GM19452 (cell line): Measurements from ENCODE around the gene C20orf144.
A peak's percentile ranks its signal among the peaks of the same experiment; 100 is the strongest.

ENCODE experiments used
- ATAC-seq: cut with Tn5 transposase; IDR thresholded peaks from one replicate; pipeline ENCODE4 v1.9.1; 2021; ENCODE audit not compliant: unreplicated experiment

The C20orf144 gene

DNA sequence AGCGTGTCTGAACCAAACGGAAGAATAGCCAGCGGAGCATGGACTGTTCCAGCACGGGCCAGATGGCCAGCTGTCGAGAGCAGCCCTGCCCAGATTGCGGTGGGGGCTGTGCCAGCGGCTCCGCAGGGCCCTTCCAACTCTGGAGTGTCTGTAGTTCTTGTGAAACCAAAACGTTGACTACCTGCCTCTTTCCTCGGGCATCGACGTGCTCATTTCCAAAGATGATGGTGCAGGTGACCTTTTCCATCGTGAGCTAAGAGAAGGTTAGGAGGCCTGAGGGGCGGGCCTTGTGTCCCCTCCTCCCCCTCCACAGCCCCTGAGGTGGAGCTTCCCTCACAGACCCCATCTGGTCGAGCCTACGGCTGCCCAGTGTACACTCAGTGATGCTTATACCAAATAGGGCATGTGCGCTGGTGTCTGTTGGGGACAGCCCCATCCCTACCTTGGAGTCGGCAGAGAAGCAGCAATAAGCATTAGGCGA, 12.9 kb upstream of the C20orf144 start:
- ATAC-seq: no peak

DNA sequence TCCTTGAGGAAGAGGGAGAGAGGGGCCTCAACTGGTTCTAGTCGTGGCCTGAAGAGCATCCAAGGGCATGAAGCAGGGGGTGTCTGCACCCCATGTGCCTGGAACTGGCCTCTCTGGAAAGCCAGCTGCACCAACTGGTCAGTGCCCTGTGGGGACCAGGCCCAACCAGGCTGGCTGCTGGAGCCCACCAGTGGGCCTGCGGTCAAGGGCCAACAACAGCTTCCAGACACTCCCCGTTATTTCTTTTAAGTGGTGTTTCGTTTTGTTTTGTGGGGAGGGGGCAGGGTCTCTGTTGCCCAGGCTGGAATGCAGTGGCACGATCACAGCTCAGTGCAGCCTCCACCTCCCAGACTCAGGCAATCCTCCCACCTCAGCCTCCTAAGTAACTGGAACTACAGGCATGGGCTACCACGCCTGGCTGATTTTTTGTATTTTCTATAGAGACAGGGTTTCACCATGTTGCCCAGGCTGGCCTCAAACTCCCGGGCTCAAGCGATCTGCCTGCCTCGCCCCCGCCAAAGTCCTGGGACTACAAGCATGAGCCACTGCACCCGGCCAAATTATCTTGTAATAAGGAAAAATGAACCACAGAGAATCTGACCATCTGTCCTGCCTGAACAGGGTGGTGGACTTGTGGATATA, 11.9 kb upstream of the C20orf144 start:
- no peak for ATAC-seq

DNA sequence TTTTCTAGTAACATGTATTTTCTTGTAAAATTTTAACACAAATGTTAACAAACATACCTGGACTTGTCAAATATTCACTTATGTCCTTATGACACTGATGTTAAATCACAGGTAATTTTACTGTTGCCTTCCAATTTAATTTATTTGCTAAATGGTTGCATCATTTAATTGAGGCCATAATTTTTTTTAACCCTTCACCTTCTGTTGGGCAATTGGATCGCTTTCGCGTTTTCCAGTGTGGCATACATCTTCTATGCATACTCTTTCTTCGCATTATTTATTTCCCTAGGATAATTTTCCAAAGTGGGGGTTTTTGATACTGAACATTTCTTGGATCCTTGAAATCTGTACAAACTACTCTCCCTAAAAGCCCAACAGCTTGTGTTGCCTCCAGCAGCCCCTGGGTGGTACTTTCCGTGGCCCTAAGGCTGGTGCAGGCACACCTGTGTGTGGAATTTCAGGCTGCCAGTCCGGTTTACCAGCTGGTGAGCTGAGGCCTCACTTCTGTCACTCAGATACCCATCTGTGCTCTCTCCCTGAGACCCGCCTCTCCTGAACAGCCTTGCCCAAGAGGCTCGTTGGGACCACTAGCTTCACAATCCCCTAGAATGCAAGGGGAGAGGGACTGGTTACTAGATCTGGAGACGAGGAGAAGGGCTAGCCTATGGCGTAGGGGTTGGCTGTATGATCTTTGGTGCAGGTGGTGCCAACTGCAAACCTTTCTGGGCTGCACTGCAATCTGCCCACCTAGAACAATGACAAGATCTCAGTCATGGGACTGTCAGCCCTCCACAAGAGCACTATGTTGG, 11.2 kb upstream of the C20orf144 start:
- ATAC-seq: no peak

DNA sequence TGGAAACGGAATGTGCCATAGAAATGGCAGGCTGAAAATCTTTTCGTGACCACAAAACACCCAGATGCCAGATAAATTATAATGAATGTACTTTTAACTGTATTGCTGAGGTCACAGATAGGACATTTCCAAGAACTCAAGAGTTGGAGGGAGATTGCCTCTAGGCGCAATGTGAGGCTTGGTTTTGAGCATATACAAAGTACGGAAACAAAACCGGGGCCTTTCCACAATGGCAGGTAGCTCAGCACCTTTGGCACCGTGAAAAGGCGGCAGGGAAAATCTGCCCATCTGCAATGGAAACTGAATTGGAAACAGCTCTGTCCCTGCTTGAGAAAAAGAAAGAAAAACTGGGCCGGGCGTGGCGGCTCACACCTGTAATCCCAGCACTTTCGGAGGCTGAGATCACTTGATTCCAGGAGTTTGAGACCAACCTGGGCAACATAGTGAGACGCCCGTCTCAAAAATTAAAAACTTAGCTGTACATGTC, 10.5 kb upstream of the C20orf144 start:
- ATAC-seq: no peak

DNA sequence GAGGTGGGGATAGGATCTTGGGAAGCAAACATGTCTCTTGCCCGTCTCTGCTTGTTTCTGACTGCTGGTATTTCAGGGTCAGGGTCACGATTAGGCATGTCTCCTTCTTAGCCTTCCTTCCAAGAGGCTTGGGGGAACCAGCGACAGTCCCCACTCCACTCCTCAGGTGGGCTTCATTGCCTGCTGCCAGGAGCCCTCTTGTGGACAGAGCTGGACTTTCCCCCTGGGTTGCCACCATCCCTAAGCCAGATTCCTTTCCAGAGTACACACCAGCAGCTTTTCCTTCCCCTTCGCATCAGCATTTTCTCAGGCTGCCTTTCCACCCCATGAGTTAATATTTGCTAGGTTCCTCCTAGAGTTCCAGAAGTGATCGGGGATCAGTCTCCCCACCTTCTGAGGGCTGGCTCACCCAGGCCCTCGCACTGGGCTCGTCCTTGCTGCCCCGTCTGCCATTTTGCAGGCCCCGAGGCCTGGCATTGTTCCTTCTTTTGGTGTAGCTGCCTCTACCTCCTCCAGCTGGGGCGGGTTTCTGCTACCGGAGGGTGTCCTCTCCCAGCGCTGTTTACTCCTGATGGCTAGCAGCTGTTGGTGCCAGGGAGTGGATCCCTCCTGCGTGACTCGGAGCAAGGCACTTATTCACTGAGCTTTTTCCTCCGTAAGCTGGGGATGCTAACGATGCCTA, 8.8 kb upstream of the C20orf144 start:
- ATAC-seq: no peak

DNA sequence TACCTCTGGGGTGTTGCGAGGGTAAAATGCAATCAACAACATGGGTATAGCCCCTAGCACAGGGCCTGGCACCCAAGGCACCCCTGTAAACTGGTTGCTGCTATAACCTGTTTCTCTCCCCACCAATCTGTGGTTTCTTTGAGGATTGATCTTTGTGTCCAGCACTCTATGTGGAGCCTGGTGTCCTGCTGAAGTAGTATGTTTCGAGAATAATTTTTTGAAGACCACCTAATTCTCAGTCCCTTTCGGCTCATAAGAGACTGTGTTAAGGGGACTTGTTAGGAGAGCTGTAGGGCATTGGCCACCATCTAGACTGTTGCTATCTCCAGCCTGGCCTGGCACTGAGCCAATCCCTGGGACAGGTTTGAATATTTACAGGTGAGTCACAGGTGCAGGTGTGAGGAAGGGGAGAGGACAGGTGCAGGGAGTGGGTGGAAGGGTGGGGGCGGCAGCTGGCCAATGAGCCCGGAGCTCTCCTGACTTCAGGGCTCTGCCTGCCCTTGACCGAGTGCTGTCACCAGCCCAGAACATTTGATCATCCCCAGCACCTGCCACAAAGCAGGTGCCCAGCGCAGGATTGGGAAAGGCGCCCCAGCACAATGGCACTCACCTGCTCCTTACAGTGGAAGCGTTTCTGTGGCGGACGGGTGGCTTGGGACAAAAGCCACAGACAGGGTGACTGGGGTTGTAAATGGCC, 8.1 kb upstream of the C20orf144 start:
- no peak for ATAC-seq

DNA sequence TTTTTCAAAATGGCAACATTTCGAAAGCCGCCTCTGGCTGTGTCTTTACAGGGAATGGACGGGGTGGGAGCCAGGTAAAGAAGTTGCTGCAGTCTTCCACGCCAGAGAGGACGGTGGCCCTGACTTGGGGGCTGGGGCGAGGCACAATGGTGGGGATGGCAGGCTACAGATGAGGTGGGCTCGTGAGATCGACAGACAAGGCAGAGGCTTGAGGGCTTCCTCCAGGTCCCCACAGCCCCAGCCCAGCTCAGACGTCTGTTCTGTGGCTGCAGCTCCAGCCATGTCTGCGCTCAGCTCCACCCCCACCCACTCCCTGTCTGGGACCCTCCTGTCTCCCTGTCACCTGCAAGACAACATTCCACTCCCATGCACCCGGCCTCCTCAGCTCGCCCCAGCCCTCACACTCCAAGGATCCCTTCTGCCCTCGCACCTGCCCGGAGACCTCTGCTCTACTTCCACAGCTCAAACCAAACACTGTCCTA, 7.4 kb upstream of the C20orf144 start:
- ATAC-seq: no peak

DNA sequence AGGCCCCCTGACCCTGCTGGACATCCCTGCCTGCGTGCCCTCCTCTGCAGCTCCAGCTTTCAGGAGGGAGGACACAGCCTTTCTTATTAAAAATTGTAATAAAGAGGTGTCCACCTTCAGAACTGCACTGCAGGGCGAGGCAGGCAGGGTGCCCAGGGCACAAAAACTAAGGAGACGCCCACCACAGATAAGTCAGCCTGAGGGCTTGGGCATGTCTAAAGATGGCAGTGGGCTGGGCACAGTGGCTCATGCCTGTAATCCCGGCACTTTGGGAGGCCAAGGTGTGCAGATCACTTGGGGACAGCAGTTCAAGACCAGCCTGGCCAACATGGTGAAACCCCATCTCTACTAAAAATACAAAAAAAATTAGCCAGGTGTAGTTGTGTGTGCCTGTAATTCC, 7.0 kb upstream of the C20orf144 start:
- ATAC-seq: no peak

DNA sequence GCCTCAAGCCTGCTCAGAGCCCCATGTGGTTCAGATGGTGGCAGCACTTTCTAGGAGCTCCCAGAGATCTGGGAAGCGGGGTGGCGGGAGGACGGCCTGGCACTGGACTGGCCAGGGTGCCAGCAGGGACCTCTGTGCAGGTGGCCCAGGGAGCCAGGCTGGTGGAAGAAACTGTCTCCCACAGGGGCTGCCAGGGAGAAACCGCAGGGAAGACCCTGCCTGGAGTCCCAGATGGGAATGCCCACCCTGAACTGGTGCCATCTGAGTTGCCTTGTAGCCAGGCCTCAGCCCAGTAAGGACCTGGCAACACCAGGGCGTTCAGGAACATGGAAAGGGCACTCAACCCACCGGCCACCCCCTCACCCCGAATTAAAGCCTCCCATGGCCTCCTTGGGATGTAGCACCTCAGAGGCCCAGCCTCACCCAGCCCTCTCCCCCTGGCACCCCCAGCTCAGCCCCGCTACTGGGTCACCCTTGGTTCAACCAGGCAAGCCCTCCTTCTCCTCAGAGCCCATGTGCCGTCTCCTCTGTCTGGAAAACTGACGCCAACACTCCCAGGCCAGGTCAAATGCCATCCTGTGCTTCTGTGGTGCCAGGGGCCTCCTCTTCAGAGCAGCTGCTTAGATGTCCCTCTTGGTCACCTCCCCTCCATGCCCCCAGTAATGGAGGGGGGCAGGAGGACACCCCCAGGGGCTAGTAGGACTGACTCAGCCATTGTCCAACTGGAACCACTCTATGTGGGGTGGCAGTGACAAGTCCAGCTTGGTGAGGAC, 5.9 kb upstream of the C20orf144 start:
- no peak for ATAC-seq

DNA sequence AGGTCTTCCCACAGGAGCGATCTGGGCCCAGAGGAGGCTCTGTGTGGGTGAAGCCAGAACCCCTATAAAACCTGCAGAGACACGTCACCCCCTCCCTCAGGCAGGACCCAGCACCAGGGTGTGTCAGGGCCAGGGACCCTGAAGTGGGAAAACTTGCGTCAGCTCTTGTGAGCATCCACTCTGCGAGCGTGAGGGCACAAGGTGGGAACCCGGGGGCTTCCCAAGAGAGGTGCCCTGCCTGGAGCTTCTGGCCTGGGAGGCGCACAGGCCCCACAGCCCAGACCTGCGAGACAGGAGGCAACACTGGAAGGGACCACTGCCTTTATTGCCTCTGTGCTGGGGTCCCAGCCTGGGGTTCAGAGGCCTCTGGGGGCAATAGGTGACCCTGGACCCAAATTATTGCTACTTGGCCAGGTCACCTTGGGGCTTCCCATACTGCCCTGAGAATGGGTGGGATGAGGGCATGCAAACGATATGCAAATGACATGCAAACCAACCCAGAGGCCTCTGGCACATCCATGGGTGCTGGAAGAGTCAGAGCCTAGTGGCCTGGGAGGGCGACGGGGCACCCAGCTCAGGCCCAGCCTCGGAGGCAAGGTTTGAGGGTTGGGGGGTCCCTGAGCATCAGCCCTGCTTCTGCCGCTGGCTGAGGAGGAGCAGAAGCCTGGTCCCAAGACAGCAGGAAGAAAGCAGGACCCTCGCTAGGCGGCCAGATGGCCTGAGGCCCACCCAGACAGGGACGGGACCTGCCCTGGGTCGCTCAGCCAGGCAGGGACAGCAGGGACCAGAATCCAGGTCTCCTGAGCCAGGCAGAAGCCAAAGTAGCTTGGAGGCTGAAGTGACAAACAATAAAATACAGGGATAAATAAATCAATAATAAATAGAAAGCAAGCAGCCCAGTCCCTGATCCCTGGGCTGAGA, 5.1 kb upstream of the C20orf144 start:
- no peak for ATAC-seq

DNA sequence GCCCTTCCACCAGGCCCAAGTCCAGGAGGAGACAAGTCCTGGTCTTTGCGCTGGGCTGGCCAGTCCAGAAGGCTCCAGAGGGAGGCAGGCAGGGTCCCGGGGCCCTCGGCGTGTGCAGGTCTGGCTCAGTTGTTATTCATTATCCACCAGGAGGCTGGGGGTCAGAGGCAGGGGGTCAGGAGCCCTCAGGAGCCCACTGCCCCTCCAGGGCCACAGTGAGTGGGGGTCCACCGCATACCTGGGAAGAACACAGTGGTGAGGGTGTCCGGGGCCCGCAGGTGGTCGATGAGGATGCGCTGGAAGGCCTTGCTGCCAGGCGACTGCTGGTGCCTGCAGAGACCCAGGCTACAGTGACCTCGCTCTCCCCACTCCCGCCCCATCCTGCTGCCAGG, 4.4 kb upstream of the C20orf144 start:
- ATAC-seq: no peak

DNA sequence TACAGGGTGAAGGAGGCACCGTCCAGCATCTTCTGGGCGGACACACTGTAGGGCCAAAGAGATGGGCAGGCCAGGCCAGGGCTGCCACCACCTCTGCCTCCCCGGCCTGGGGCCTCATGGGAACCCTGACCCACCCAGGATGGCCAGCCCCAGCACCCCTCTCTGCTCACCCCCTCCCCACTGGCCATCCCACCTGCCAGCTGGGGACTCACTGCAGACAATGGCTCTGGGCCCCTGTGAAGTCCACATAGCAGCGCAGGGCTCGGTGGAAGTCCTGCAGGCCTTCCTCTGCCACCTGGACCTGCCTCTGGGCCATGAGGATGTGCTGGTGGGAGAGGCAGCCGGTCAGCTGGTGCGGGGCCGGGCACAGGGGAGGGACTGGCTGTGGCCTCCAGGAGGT, 3.6 kb upstream of the C20orf144 start:
- ATAC-seq: no peak

DNA sequence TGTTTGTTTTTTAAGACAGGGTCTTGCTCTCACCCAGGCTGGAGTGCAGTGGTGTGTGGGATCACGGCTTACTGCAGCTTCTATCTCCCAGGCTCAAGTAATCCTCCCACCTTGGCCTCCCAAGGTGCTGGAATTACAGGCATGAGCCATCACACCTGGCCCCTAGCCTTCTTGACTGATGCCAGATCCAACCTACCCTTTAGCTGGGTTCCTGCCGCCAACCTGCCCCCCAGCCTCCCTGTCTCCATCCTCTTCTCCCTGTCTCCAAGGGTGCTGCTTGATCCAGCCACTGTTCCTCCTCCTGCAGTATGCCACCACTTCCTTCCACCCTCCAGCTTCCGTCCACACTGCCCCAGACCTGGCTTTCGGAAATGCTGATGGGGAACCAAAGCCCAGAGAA, 3.2 kb upstream of the C20orf144 start:
- no peak for ATAC-seq

DNA sequence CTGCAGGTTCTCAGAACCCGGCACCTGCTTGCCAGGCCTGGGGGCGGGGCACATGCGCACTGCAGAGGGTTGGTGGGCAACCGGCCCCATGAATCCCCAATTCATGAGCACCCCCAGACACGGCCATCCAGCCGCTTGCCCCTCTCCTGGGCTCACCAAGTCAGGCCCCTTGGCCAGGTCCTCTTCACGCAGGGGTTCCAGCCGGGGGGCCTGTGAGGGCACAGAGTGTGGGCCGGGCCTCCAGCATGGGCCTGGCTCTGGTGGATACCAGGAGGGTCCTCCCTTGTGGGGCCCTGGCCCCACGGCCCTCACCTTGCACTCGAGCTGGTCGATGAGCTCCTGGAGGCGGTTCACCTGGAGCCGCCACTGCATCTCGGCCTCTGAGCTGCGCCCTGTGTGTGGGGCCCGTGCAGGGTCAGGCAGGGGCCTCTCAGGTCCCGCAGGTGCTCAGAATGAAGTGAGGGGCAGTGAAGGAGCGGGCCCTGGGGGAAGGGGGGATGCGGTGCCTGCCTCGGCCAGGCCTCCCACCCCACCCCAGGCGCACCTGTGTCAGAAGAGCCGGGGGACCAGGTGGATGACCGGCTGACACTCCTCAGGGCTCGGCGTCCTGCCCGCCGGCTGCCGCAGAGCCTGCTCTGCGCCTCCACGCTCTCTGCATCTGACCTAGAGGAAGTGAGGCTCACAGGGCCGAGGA, 2.6 kb upstream of the C20orf144 start:
- no peak for ATAC-seq

DNA sequence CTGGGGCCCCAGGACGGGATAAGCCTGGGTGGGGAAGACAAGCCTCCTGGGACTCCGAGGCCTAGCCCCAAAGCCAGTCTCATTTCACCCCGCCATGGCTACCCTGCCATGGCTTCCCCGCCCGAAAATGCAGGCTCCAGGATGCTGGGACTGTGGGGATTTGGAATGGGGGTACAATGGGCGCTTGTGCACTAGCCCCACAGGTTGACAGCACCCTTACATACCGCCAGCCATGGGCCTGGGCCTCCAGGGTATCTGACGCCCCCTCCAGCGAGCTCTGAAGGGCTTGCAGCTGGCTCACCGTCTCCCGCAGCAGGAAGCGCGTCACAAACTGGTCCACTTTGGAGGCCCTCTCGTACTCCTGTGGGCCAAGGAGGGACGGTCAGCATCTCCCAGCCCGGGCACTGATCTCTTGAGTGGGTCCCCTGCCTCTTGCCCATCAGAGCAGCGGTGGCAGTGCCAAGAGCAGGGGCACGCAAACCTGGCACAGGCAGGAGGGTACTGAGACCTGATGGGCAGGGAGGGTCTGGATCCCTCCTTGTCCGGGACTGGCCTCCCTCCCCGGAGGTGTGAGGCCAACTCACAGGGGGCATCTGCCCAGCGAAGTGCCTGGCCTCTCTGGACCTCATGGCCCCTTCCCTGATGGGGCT, 2.0 kb upstream of the C20orf144 start:
- no peak for ATAC-seq

DNA sequence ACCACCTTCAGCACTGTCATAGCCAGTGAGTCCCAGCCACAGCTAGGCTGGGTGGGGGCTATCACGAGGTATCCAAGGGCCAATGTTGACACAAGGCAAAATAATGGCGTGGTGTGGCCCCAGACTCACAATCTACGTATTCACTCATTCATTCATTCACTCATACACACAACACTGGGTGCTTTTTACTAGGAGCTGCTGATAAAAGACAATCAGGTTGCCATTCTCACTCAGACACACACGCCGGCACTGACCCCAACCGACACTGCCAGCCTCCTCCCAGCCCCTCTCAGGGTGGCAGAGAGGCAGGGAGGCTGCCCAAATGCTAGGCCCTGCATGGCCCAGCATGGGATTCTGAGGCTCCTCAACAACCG, 1.5 kb upstream of the C20orf144 start:
- ATAC-seq: no peak

DNA sequence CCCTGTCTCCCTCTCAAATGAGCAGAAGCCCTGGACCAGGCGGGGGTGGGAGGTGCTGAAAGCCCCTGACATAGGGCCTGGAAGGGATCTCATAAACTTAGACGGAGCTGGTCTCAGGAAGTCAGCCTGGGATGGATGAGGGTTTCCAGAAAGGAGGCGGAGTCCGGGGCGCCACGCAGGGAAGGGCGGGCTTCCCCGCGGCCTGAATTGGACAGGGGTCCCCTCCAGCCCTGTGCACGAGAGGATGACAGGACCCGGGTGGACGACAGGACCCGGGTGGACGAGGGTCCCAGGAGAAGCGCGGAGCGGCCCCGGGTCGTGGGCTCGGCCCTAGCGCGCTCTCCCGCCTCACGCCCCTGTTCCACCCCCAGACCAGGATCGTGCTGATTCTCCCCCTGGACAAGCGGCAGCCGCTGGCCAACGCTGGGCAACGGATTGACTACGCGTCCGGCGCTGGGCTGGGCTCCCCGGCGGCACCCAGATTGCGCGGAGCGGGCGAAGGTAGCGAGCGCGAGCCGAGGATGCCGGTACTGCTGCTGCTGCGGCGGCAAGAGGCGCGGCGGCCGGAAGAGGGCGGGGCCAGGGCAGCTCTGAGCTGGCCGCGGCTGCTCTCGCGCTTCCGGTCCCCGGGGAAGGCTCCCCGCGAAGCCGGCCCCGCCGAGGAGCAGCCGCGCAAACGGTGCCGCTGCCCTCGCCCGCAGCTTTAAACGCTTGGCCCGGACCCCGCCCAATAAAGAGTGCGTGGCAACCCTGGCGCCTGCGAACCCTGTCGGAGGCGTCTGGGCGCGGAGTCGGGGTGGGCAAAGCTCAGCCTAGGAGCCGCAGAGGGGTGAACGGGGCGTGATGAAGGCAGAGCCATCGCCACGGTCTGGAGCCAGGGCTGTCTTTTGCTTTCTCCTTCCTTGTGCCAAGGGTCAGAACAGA, 1.3 kb downstream of the C20orf144 start:
- peak; percentile 44 for ATAC-seq
